ENCODE data around the gene PDSS2.

The PDSS2 gene

GRCh38 chr6:107246972-107247615 lies 212.3 kb downstream of the PDSS2 start:
- Mint-ChIP-seq H3K4me3 (no peak overlapping the region), H3K36me3 (ENCODE audit: low read depth) (no peaks in the 10 kb centered on the region), H3K27me3 (ENCODE audit: low read depth, poor library complexity) (no peaks in the 10 kb centered on the region), H3K4me1 (peaks cover 8% of the 10 kb centered on the region), H3K27ac (peak overlapping the region; percentile 84), H3K9me3 (no peaks in the 10 kb centered on the region)
- no peak for TF ChIP-seq CTCF (IDR thresholded peaks at IDR 0.05)
- no peak for DNase-seq

- Mint-ChIP-seq H3K4me1 (peaks cover 8% of the 10 kb centered on the region), H3K27me3 (ENCODE audit: low read depth, poor library complexity) (no peaks in the 10 kb centered on the region), H3K4me3 (no peak overlapping the region), H3K27ac (no peak overlapping the region), H3K36me3 (ENCODE audit: low read depth) (peaks cover 5% of the 10 kb centered on the region), H3K9me3 (no peaks in the 10 kb centered on the region)
- DNase-seq = no peak
- no peak for TF ChIP-seq CTCF (IDR thresholded peaks at IDR 0.05)
Measured at GRCh38 chr6:107246249-107246971, 213.0 kb downstream of the PDSS2 start.

- no peak for DNase-seq
- TF ChIP-seq CTCF (IDR thresholded peaks at IDR 0.05) = no peak
- no peak overlapping the region for H3K4me3 Mint-ChIP-seq
- no peaks in the 10 kb centered on the region for H3K9me3 Mint-ChIP-seq
- H3K36me3 Mint-ChIP-seq (ENCODE audit: low read depth) = peaks cover 8% of the 10 kb centered on the region
- H3K27ac Mint-ChIP-seq = no peak overlapping the region
- no peaks in the 10 kb centered on the region for H3K27me3 Mint-ChIP-seq (ENCODE audit: low read depth, poor library complexity)
- H3K4me1 Mint-ChIP-seq = peaks cover 8% of the 10 kb centered on the region
Measured at GRCh38 chr6:107244742-107245480, 214.5 kb downstream of the PDSS2 start.

- peaks cover 8% of the 10 kb centered on the region for H3K4me1 Mint-ChIP-seq
- H3K27ac Mint-ChIP-seq = no peak overlapping the region
- H3K36me3 Mint-ChIP-seq (ENCODE audit: low read depth) = peaks cover 10% of the 10 kb centered on the region
Measured at GRCh38 chr6:107244082-107244741, 215.2 kb downstream of the PDSS2 start.

GRCh38 chr6:107243471-107243870 lies 215.9 kb downstream of the PDSS2 start:
- Mint-ChIP-seq H3K4me3 (no peak overlapping the region), H3K9me3 (no peaks in the 10 kb centered on the region), H3K4me1 (peaks cover 8% of the 10 kb centered on the region), H3K27me3 (ENCODE audit: low read depth, poor library complexity) (no peaks in the 10 kb centered on the region), H3K36me3 (ENCODE audit: low read depth) (peaks cover 10% of the 10 kb centered on the region), H3K27ac (no peak overlapping the region)
- no peak for TF ChIP-seq CTCF (IDR thresholded peaks at IDR 0.05)
- DNase-seq = no peak

More at GRCh38 chr6:107244082-107244741, 215.2 kb downstream of the PDSS2 start:
- DNase-seq = no peak
- Mint-ChIP-seq H3K4me3 (no peak overlapping the region), H3K9me3 (no peaks in the 10 kb centered on the region), H3K27me3 (ENCODE audit: low read depth, poor library complexity) (no peaks in the 10 kb centered on the region)
- no peak for TF ChIP-seq CTCF (IDR thresholded peaks at IDR 0.05)
